ENCODE results near the gene CLASP1.
"Not testable (repeated sequence)": the region's sequence is repeated elsewhere in the genome, so short reads cannot be mapped to it uniquely, and the experiment has no call there.

The CLASP1 gene

GRCh38 chr2:121468936-121469335 lies 180.3 kb downstream of the CLASP1 start:
- Mint-ChIP-seq H3K9me3 (no peaks in the 10 kb centered on the region), H3K27ac (peak overlapping the region in 1 of 2 donors; percentile 67), H3K27me3 (no peaks in the 10 kb centered on the region), H3K36me3 (ENCODE audit: insufficient read depth) (peaks cover 33% of the 10 kb centered on the region), H3K4me1 (ENCODE audit: low read depth in 2 of 2) (peaks cover 14 to 24% of the 10 kb centered on the region in 2 donors), H3K4me3 (no peak overlapping the region)
- DNase-seq (no peak), ATAC-seq (replicated peaks) (no peak)

GRCh38 chr2:121459291-121459690 lies 190.0 kb downstream of the CLASP1 start:
- H3K27me3 Mint-ChIP-seq: no peaks in the 10 kb centered on the region
- peak overlapping the region in 1 of 2 donors; percentile 22 for H3K27ac Mint-ChIP-seq
- H3K9me3 Mint-ChIP-seq: no peaks in the 10 kb centered on the region
- DNase-seq: no peak
- no peak overlapping the region for H3K4me3 Mint-ChIP-seq
- ATAC-seq (replicated peaks): no peak
- peaks cover 43% of the 10 kb centered on the region for H3K36me3 Mint-ChIP-seq (ENCODE audit: insufficient read depth)
- no peaks in the 10 kb centered on the region for H3K4me1 Mint-ChIP-seq (ENCODE audit: low read depth in 2 of 2)

GRCh38 chr2:121456325-121456724 lies 192.9 kb downstream of the CLASP1 start:
- Mint-ChIP-seq H3K4me3 (no peak overlapping the region), H3K9me3 (no peaks in the 10 kb centered on the region), H3K27me3 (no peaks in the 10 kb centered on the region), H3K36me3 (ENCODE audit: insufficient read depth) (peaks cover 47% of the 10 kb centered on the region), H3K4me1 (ENCODE audit: low read depth in 2 of 2) (no peaks in the 10 kb centered on the region), H3K27ac (no peak overlapping the region)
- DNase-seq: no peak
- no peak for ATAC-seq (replicated peaks)

GRCh38 chr2:121455446-121455845 lies 193.8 kb downstream of the CLASP1 start:
- peaks cover 53% of the 10 kb centered on the region for H3K36me3 Mint-ChIP-seq (ENCODE audit: insufficient read depth)
- no peaks in the 10 kb centered on the region for H3K27me3 Mint-ChIP-seq
- H3K4me3 Mint-ChIP-seq: no peak overlapping the region
- DNase-seq (no peak), ATAC-seq (replicated peaks) (no peak)
- H3K27ac Mint-ChIP-seq: no peak overlapping the region
- no peaks in the 10 kb centered on the region for H3K9me3 Mint-ChIP-seq
- no peaks in the 10 kb centered on the region for H3K4me1 Mint-ChIP-seq (ENCODE audit: low read depth in 2 of 2)

GRCh38 chr2:121454549-121455090 lies 194.6 kb downstream of the CLASP1 start:
- no peak for ATAC-seq (replicated peaks)
- DNase-seq: no peak
- Mint-ChIP-seq H3K36me3 (ENCODE audit: insufficient read depth) (peaks cover 56% of the 10 kb centered on the region), H3K4me3 (no peak overlapping the region), H3K4me1 (ENCODE audit: low read depth in 2 of 2) (no peaks in the 10 kb centered on the region), H3K27ac (no peak overlapping the region), H3K9me3 (no peaks in the 10 kb centered on the region), H3K27me3 (no peaks in the 10 kb centered on the region)

- Mint-ChIP-seq H3K27ac (no peak overlapping the region), H3K9me3 (no peaks in the 10 kb centered on the region)
Observed at GRCh38 chr2:121451398-121451797, 197.9 kb downstream of the CLASP1 start.

GRCh38 chr2:121450301-121450700 lies 199.0 kb downstream of the CLASP1 start:
- no peak for DNase-seq
- no peak overlapping the region for H3K27ac Mint-ChIP-seq
- no peaks in the 10 kb centered on the region for H3K27me3 Mint-ChIP-seq
- no peaks in the 10 kb centered on the region for H3K4me1 Mint-ChIP-seq (ENCODE audit: low read depth in 2 of 2)
- ATAC-seq (replicated peaks): no peak
- no peaks in the 10 kb centered on the region for H3K9me3 Mint-ChIP-seq
- H3K36me3 Mint-ChIP-seq (ENCODE audit: insufficient read depth): peaks cover 70% of the 10 kb centered on the region
- no peak overlapping the region for H3K4me3 Mint-ChIP-seq

More at GRCh38 chr2:121451398-121451797, 197.9 kb downstream of the CLASP1 start:
- DNase-seq: no peak
- ATAC-seq (replicated peaks): no peak
- Mint-ChIP-seq H3K27me3 (no peaks in the 10 kb centered on the region), H3K4me3 (no peak overlapping the region), H3K36me3 (ENCODE audit: insufficient read depth) (peaks cover 68% of the 10 kb centered on the region), H3K4me1 (ENCODE audit: low read depth in 2 of 2) (no peaks in the 10 kb centered on the region)

- Mint-ChIP-seq H3K36me3 (ENCODE audit: insufficient read depth) (peaks cover 83% of the 10 kb centered on the region), H3K27me3 (no peaks in the 10 kb centered on the region), H3K27ac (no peak overlapping the region), H3K4me1 (ENCODE audit: low read depth in 2 of 2) (no peaks in the 10 kb centered on the region), H3K4me3 (no peak overlapping the region), H3K9me3 (no peaks in the 10 kb centered on the region)
- ATAC-seq (replicated peaks): no peak
- DNase-seq: no peak
Observed at GRCh38 chr2:121446647-121447241, 202.5 kb downstream of the CLASP1 start.

GRCh38 chr2:121442889-121443288 lies 206.4 kb downstream of the CLASP1 start:
- H3K27me3 Mint-ChIP-seq: no peaks in the 10 kb centered on the region

GRCh38 chr2:121438290-121438689 lies 211.0 kb downstream of the CLASP1 start:
- not testable (repeated sequence) for H3K27ac Mint-ChIP-seq; DNase-seq; H3K4me3 Mint-ChIP-seq; H3K9me3 Mint-ChIP-seq; ATAC-seq (replicated peaks); H3K27me3 Mint-ChIP-seq; H3K36me3 Mint-ChIP-seq (ENCODE audit: insufficient read depth); H3K4me1 Mint-ChIP-seq (ENCODE audit: low read depth in 2 of 2)

More at GRCh38 chr2:121442889-121443288, 206.4 kb downstream of the CLASP1 start:
- Mint-ChIP-seq H3K27ac (peak overlapping the region in 1 of 2 donors; percentile 12), H3K4me1 (ENCODE audit: low read depth in 2 of 2) (no peaks in the 10 kb centered on the region), H3K4me3 (no peak overlapping the region), H3K36me3 (ENCODE audit: insufficient read depth) (peaks cover 46% of the 10 kb centered on the region), H3K9me3 (no peaks in the 10 kb centered on the region)
- DNase-seq (no peak), ATAC-seq (replicated peaks) (no peak)

GRCh38 chr2:121436918-121437317 lies 212.3 kb downstream of the CLASP1 start:
- H3K36me3 Mint-ChIP-seq (ENCODE audit: insufficient read depth): peaks cover 5% of the 10 kb centered on the region
- H3K27ac Mint-ChIP-seq: peak overlapping the region in 1 of 2 donors; percentile 90
- no peak overlapping the region for H3K4me3 Mint-ChIP-seq
- peaks cover 0 to 3% of the 10 kb centered on the region in 2 donors for H3K4me1 Mint-ChIP-seq (ENCODE audit: low read depth in 2 of 2)
- no peaks in the 10 kb centered on the region for H3K9me3 Mint-ChIP-seq
- DNase-seq (no peak), ATAC-seq (replicated peaks) (no peak)
- no peaks in the 10 kb centered on the region for H3K27me3 Mint-ChIP-seq

GRCh38 chr2:121435790-121436189 lies 213.5 kb downstream of the CLASP1 start:
- H3K4me1 Mint-ChIP-seq (ENCODE audit: low read depth in 2 of 2): peaks cover 0 to 3% of the 10 kb centered on the region in 2 donors
- H3K36me3 Mint-ChIP-seq (ENCODE audit: insufficient read depth): peaks cover 3% of the 10 kb centered on the region
- H3K27ac Mint-ChIP-seq: peak overlapping the region in 1 of 2 donors; percentile 32
- no peak for ATAC-seq (replicated peaks)
- no peaks in the 10 kb centered on the region for H3K27me3 Mint-ChIP-seq
- no peak overlapping the region for H3K4me3 Mint-ChIP-seq
- no peaks in the 10 kb centered on the region for H3K9me3 Mint-ChIP-seq
- DNase-seq: no peak

- DNase-seq (no peak), ATAC-seq (replicated peaks) (no peak)
- H3K27ac Mint-ChIP-seq: no peak overlapping the region
Observed at GRCh38 chr2:121431214-121431613, 218.0 kb downstream of the CLASP1 start.

GRCh38 chr2:121429927-121430520 lies 219.2 kb downstream of the CLASP1 start:
- Mint-ChIP-seq H3K4me3 (no peak overlapping the region), H3K9me3 (no peaks in the 10 kb centered on the region), H3K36me3 (ENCODE audit: insufficient read depth) (peaks cover 29% of the 10 kb centered on the region), H3K27me3 (no peaks in the 10 kb centered on the region), H3K4me1 (ENCODE audit: low read depth in 2 of 2) (peaks cover 4% of the 10 kb centered on the region in 2 donors), H3K27ac (peak overlapping the region in 1 of 2 donors; percentile 28)
- no peak for ATAC-seq (replicated peaks)
- no peak for DNase-seq

More at GRCh38 chr2:121431214-121431613, 218.0 kb downstream of the CLASP1 start:
- Mint-ChIP-seq H3K4me1 (ENCODE audit: low read depth in 2 of 2) (peaks cover 4% of the 10 kb centered on the region in 2 donors), H3K27me3 (no peaks in the 10 kb centered on the region), H3K36me3 (ENCODE audit: insufficient read depth) (peaks cover 25% of the 10 kb centered on the region), H3K4me3 (no peak overlapping the region), H3K9me3 (no peaks in the 10 kb centered on the region)

All from effector memory CD8-positive, alpha-beta T cell (primary cell).